Activated CD4-positive, alpha-beta T cell treated with anti-CD3 and anti-CD28 coated beads for 36 hours (primary cell): Measurements from ENCODE around the gene SLC25A2. TPM values are rescaled to one million over a fixed set of nuclear protein-coding genes. Genes with fewer than 3 reads are reported as not detected.
"Not testable (repeated sequence)": the region's sequence is repeated elsewhere in the genome, so short reads cannot be mapped to it uniquely, and the experiment has no call there.

Experiments
- ATAC-seq: fragments of 200-7000 bp; cut with Tn5 transposase; one replicate; pipeline ENCODE4 v1.10.0; 2021; ENCODE audit warnings: mild to moderate bottlenecking, moderate library complexity
- CTCF ChIA-PET: fragments of 350-600 bp; sonication (Branson Sonifier 250); formaldehyde crosslinking; loops from one replicate; lab custom pipeline; 2021; ENCODE audit warnings: antibody characterized with exemption; lab: Charles Lee
- POLR2A ChIA-PET: fragments of 350-600 bp; sonication (Branson Sonifier 250); formaldehyde crosslinking; loops from one replicate; lab custom pipeline; 2021; ENCODE audit warnings: antibody characterized with exemption, inconsistent platforms; lab: Charles Lee
- DNase-seq: peaks from one replicate; pipeline ENCODE4 v3.0.0-alpha.2; 2020
- H3K27ac Mint-ChIP-seq: one replicate; pipeline ENCODE4 v1.8.0; 2021; ENCODE audit warnings: mixed read lengths
- H3K27me3 Mint-ChIP-seq: one replicate; pipeline ENCODE4 v1.8.0; 2021; ENCODE audit warnings: mixed read lengths
- H3K36me3 Mint-ChIP-seq: one replicate; pipeline ENCODE4 v1.8.0; 2021; ENCODE audit warnings: low read depth, mixed read lengths
- H3K4me1 Mint-ChIP-seq: one replicate; pipeline ENCODE4 v1.8.0; 2021; ENCODE audit warnings: mixed read lengths
- H3K4me3 Mint-ChIP-seq: one replicate; pipeline ENCODE4 v1.8.0; 2021; ENCODE audit warnings: mild to moderate bottlenecking, moderate library complexity, mixed read lengths
- H3K9me3 Mint-ChIP-seq: one replicate; pipeline ENCODE4 v1.8.0; 2021; ENCODE audit warnings: low read depth, mixed read lengths
- intact Hi-C, 2 experiments: fragments of 100-400 bp; cut with DNase I in 1 of 2; cut with micrococcal nuclease in 1 of 2; formaldehyde crosslinking; loops; one replicate each; pipeline versions ENCODE4 v1.14.2 to v1.15.1; 2022 to 2024; cut with DNase I, micrococcal nuclease
- total RNA-seq, 2 experiments: library from RNA; stranded (reverse); gene quantifications; one replicate each; pipeline ENCODE4 v1.2.3, GENCODE V29; 2021

SLC25A2 gene
- total RNA-seq, 2 experiments from 2014 or later = 0.27 to 0.30 TPM

- DNase-seq, H3K4me3 Mint-ChIP-seq, H3K27me3 Mint-ChIP-seq, POLR2A ChIA-PET, H3K27ac Mint-ChIP-seq, ATAC-seq, intact Hi-C loops: not testable (repeated sequence)
- CTCF ChIA-PET = interaction anchor here (0.8 to 0.9 kb wide), 2 partner anchors 9 to 13 kb away, joined by 3 read pairs; partner anchors contain the start of gene SLC25A2
- Mint-ChIP-seq H3K9me3 (peaks cover 51% of the 10 kb centered on the region), H3K4me1 (peaks cover 23% of the 10 kb centered on the region), H3K36me3 (peaks cover 82% of the 10 kb centered on the region)
Measured at GRCh38 chr5:141316963-141317362, 13.1 kb upstream of the SLC25A2 start.

- Mint-ChIP-seq H3K27me3 (no peaks in the 10 kb centered on the region), H3K36me3 (peaks cover 68% of the 10 kb centered on the region), H3K27ac (no peak overlapping the region), H3K4me3 (no peak overlapping the region), H3K4me1 (peaks cover 4% of the 10 kb centered on the region), H3K9me3 (peaks cover 57% of the 10 kb centered on the region)
- ChIA-PET CTCF (no interaction called here), POLR2A (no interaction called here)
- DNase-seq (no peak), ATAC-seq (no peak)
- intact Hi-C loops = no loop called here
Measured at GRCh38 chr5:141313711-141314110, 9.9 kb upstream of the SLC25A2 start.

GRCh38 chr5:141306630-141307029, 2.8 kb upstream of the SLC25A2 start:
- Mint-ChIP-seq H3K4me3 (no peak overlapping the region), H3K27me3 (no peaks in the 10 kb centered on the region), H3K4me1 (no peaks in the 10 kb centered on the region), H3K27ac (no peak overlapping the region), H3K36me3 (peaks cover 30% of the 10 kb centered on the region), H3K9me3 (peaks cover 55% of the 10 kb centered on the region)
- ATAC-seq (no peak), DNase-seq (no peak)
- intact Hi-C loops = no loop called here
- POLR2A ChIA-PET = no interaction called here
- CTCF ChIA-PET = interaction anchor here (1.0 kb wide), 1 partner anchor 12 kb away, joined by 5 read pairs; no protein-coding TSS in a partner anchor

- POLR2A ChIA-PET = no interaction called here
- ATAC-seq (no peak), DNase-seq (no peak)
- CTCF ChIA-PET = interaction anchor here (2.0 kb wide), 1 partner anchor 22 kb away, joined by 4 read pairs; the partner anchor contains the start of gene TAF7
- intact Hi-C loops = no loop called here
- Mint-ChIP-seq H3K36me3 (peaks cover 41% of the 10 kb centered on the region), H3K4me3 (no peak overlapping the region), H3K9me3 (peaks cover 51% of the 10 kb centered on the region), H3K27me3 (no peaks in the 10 kb centered on the region), H3K27ac (no peak overlapping the region), H3K4me1 (no peaks in the 10 kb centered on the region)
Measured at GRCh38 chr5:141298376-141298775, 5.5 kb downstream of the SLC25A2 start.

GRCh38 chr5:141272906-141273305, 30.9 kb downstream of the SLC25A2 start:
- intact Hi-C loops = no loop called here
- Mint-ChIP-seq H3K4me1 (no peaks in the 10 kb centered on the region), H3K36me3 (peaks cover 17% of the 10 kb centered on the region), H3K27me3 (no peaks in the 10 kb centered on the region), H3K27ac (no peak overlapping the region), H3K4me3 (no peak overlapping the region), H3K9me3 (peaks cover 45% of the 10 kb centered on the region)
- CTCF ChIA-PET = no interaction called here
- no peak for ATAC-seq
- POLR2A ChIA-PET = no interaction called here
- no peak for DNase-seq

GRCh38 chr5:141269195-141269594, 34.7 kb downstream of the SLC25A2 start:
- Mint-ChIP-seq H3K27ac (no peak overlapping the region), H3K4me1 (no peaks in the 10 kb centered on the region), H3K9me3 (peaks cover 60% of the 10 kb centered on the region), H3K4me3 (no peak overlapping the region), H3K36me3 (peaks cover 34% of the 10 kb centered on the region), H3K27me3 (no peaks in the 10 kb centered on the region)
- intact Hi-C loops = loop anchor here in 1 of 2 experiments (10.0 kb wide), 1 partner anchor 504 kb away; no protein-coding TSS in a partner anchor
- ChIA-PET POLR2A (no interaction called here), CTCF (no interaction called here)
- ATAC-seq (no peak), DNase-seq (no peak)

GRCh38 chr5:141261238-141261546, 42.7 kb downstream of the SLC25A2 start:
- intact Hi-C loops = loop anchor here in 1 of 2 experiments (10.0 kb wide), 1 partner anchor 496 kb away; no protein-coding TSS in a partner anchor
- POLR2A ChIA-PET = no interaction called here

GRCh38 chr5:141260458-141261237, 43.2 kb downstream of the SLC25A2 start:
- H3K27me3 Mint-ChIP-seq = no peaks in the 10 kb centered on the region
- H3K36me3 Mint-ChIP-seq = peaks cover 41% of the 10 kb centered on the region
- H3K4me1 Mint-ChIP-seq = no peaks in the 10 kb centered on the region
- ChIA-PET CTCF (interaction anchor here (0.7 kb wide), 1 partner anchor 180 kb away, joined by 4 read pairs; no protein-coding TSS in a partner anchor), POLR2A (no interaction called here)
- intact Hi-C loops = loop anchor here in 1 of 2 experiments (10.0 kb wide), 1 partner anchor 496 kb away; no protein-coding TSS in a partner anchor
- DNase-seq (no peak), ATAC-seq (no peak)
- no peak overlapping the region for H3K27ac Mint-ChIP-seq
- H3K9me3 Mint-ChIP-seq = peaks cover 55% of the 10 kb centered on the region
- H3K4me3 Mint-ChIP-seq = no peak overlapping the region

More at GRCh38 chr5:141261238-141261546, 42.7 kb downstream of the SLC25A2 start:
- H3K4me1 Mint-ChIP-seq = no peaks in the 10 kb centered on the region
- H3K9me3 Mint-ChIP-seq = peaks cover 57% of the 10 kb centered on the region
- H3K36me3 Mint-ChIP-seq = peaks cover 45% of the 10 kb centered on the region
- H3K27ac Mint-ChIP-seq = no peak overlapping the region
- DNase-seq = no peak
- no peak overlapping the region for H3K4me3 Mint-ChIP-seq
- no peaks in the 10 kb centered on the region for H3K27me3 Mint-ChIP-seq
- CTCF ChIA-PET = interaction anchor here (0.7 kb wide), 1 partner anchor 179 kb away, joined by 4 read pairs; no protein-coding TSS in a partner anchor
- no peak for ATAC-seq

GRCh38 chr5:141258948-141259347, 44.9 kb downstream of the SLC25A2 start:
- CTCF ChIA-PET = no interaction called here
- DNase-seq (no peak), ATAC-seq (no peak)
- Mint-ChIP-seq H3K9me3 (peaks cover 60% of the 10 kb centered on the region), H3K4me3 (no peak overlapping the region), H3K36me3 (peaks cover 38% of the 10 kb centered on the region), H3K27ac (no peak overlapping the region), H3K27me3 (no peaks in the 10 kb centered on the region), H3K4me1 (no peaks in the 10 kb centered on the region)
- intact Hi-C loops = loop anchor here in 1 of 2 experiments (2.0 kb wide), 1 partner anchor 62 kb away; the partner anchor contains the start of gene TAF7
- POLR2A ChIA-PET = no interaction called here

- Mint-ChIP-seq H3K9me3 (peaks cover 63% of the 10 kb centered on the region), H3K36me3 (peaks cover 34% of the 10 kb centered on the region), H3K4me1 (no peaks in the 10 kb centered on the region), H3K27me3 (no peaks in the 10 kb centered on the region), H3K27ac (no peak overlapping the region), H3K4me3 (no peak overlapping the region)
- intact Hi-C loops = loop anchor here in 1 of 2 experiments (2.0 kb wide), 1 partner anchor 62 kb away; the partner anchor contains the start of gene TAF7
- no peak for ATAC-seq
- DNase-seq = no peak
- CTCF ChIA-PET = interaction anchor here (0.6 kb wide), 1 partner anchor 100 kb away, joined by 3 read pairs; no protein-coding TSS in a partner anchor
- POLR2A ChIA-PET = no interaction called here
Measured at GRCh38 chr5:141258464-141258863, 45.4 kb downstream of the SLC25A2 start.
